PFSK-1 (cell line): ENCODE results near the gene NEDD4L.

ENCODE experiments used
- FOXP2 ChIP-seq: optimal IDR thresholded peaks from 2 replicates; pipeline ENCODE3; 2011; ENCODE audit warnings: borderline replicate concordance, control low read depth, inconsistent platforms; ENCODE audit not compliant: insufficient read depth; ENCODE audit errors: extremely low read length, extremely low read depth
- POLR2AphosphoS5 ChIP-seq: IDR thresholded peaks from 2 replicates; pipeline ENCODE4 v1.6.1; 2012; ENCODE audit warnings: low read depth, mild to moderate bottlenecking, control low read depth, low read length, moderate library complexity
- REST ChIP-seq, 2 experiments: IDR thresholded peaks; 2 replicates each; pipeline versions ENCODE4 v1.6.1 to v1.8.0; 2011 to 2012; ENCODE audit warnings: low read depth in 2 of 2, low read length in 2 of 2, control low read depth in 1 of 2, inconsistent platforms in 1 of 2, mild to moderate bottlenecking in 1 of 2, moderate library complexity in 1 of 2; ENCODE audit not compliant: insufficient read depth in 1 of 2
- SIN3A ChIP-seq: IDR thresholded peaks from 2 replicates; pipeline ENCODE4 v1.6.1; 2012; ENCODE audit warnings: mild to moderate bottlenecking, low read length, moderate library complexity, borderline replicate concordance; ENCODE audit not compliant: insufficient read depth
- TAF1 ChIP-seq: IDR thresholded peaks from 2 replicates; pipeline ENCODE4 v1.6.1; 2012; ENCODE audit warnings: low read length, control low read depth, borderline replicate concordance; ENCODE audit not compliant: insufficient read depth

The NEDD4L gene

GRCh38 chr18:58335821-58336220 lies 291.8 kb downstream of the NEDD4L start:
- TF ChIP-seq REST (IDR thresholded peaks at IDR 0.05; ENCODE audit: insufficient read depth in 1 of 2, low read depth in 2 of 2, low read length in 2 of 2), result no peak
- no peak for TF ChIP-seq SIN3A
- no peak for TF ChIP-seq TAF1
- TF ChIP-seq POLR2AphosphoS5, result no peak
- no peak for TF ChIP-seq FOXP2

- no peak for TF ChIP-seq TAF1
Measured at GRCh38 chr18:58336605-58337004, 292.6 kb downstream of the NEDD4L start.

GRCh38 chr18:58337285-58337684 lies 293.3 kb downstream of the NEDD4L start:
- TF ChIP-seq REST (IDR thresholded peaks at IDR 0.05; ENCODE audit: insufficient read depth in 1 of 2, low read depth in 2 of 2, low read length in 2 of 2) (no peak), SIN3A (no peak), POLR2AphosphoS5 (no peak), TAF1 (no peak)

- TF ChIP-seq FOXP2 (no peak), SIN3A (no peak), TAF1 (no peak), POLR2AphosphoS5 (no peak), REST (IDR thresholded peaks at IDR 0.05; ENCODE audit: insufficient read depth in 1 of 2, low read depth in 2 of 2, low read length in 2 of 2) (no peak)
Measured at GRCh38 chr18:58337686-58338085, 293.7 kb downstream of the NEDD4L start.

GRCh38 chr18:58338141-58338540 lies 294.1 kb downstream of the NEDD4L start:
- TF ChIP-seq FOXP2, result no peak
- no peak for TF ChIP-seq POLR2AphosphoS5
- TF ChIP-seq TAF1, result no peak
- TF ChIP-seq REST (IDR thresholded peaks at IDR 0.05; ENCODE audit: insufficient read depth in 1 of 2, low read depth in 2 of 2, low read length in 2 of 2), result no peak
- TF ChIP-seq SIN3A, result no peak
